Pancreas (tissue), 10 donors: ENCODE measurements around the gene SLC38A9. TPM values are rescaled to one million over a fixed set of nuclear protein-coding genes. Genes with fewer than 3 reads are reported as not detected.

Experiments used
- ATAC-seq, 4 donors: fragments of 200-7000 bp; cut with Tn5 transposase; one replicate each; pipeline versions ENCODE4 v1.8.0 to v1.9.1; 2020; ENCODE audit warnings: mild to moderate bottlenecking in 4 of 4, moderate library complexity in 4 of 4
- DNase-seq, 6 donors: peaks; one replicate each; pipeline ENCODE4 v3.0.0-alpha.2; 2020
- FAIRE-seq: peaks from 2 replicates; lab custom pipeline; 2012; peaks lifted over from hg19 to GRCh38; lab: Jason Lieb, UNC
- H3K27ac ChIP-seq, 4 donors: fragments of 200-600 bp; sonication (generic); 1 replicate in 3 of 4; 2 replicates in 1 of 4; pipeline versions ENCODE4 v1.5.0 to v1.8.0; 2020
- H3K27me3 ChIP-seq, 4 donors: fragments of 200-600 bp; one replicate each; pipeline ENCODE4 v1.8.0; 2021
- H3K36me3 ChIP-seq, 3 donors: fragments of 200-600 bp; sonication (generic) in 1 of 3; one replicate each; pipeline versions ENCODE4 v1.5.0 to v1.8.0; 2020 to 2021
- H3K4me1 ChIP-seq, 3 donors: fragments of 200-600 bp; one replicate each; pipeline ENCODE4 v1.8.0; 2021
- H3K4me3 ChIP-seq, 4 donors: fragments of 200-600 bp; sonication (generic) in 2 of 4; one replicate each; pipeline versions ENCODE4 v1.5.0 to v1.8.0; 2020 to 2021
- H3K9me3 ChIP-seq, 4 donors: fragments of 200-600 bp; one replicate each; pipeline ENCODE4 v1.8.0; 2021
- WGBS, 2 donors: extraction: QIAGEN DNeasy Blood & Tissue Kit; methylation state at CpG; one replicate each; pipeline ENCODE4 v1.1.7; 2013; 5-methylcytosine and 5-hydroxymethylcytosine counted together
- intact Hi-C, 3 donors: fragments of 100-400 bp; cut with DNase I; formaldehyde crosslinking; loops; one replicate each; pipeline versions ENCODE4 v1.11.1 to v1.14.2; 2022
- polyA plus RNA-seq, 2 donors: library from polyadenylated mRNA; stranded (reverse); fragments of 200-250 nt; gene quantifications; one replicate each; pipeline ENCODE4 v1.2.3, GENCODE V29; 2013
- total RNA-seq, 6 donors: library from RNA; stranded (reverse); fragmentation: NEBNext Ultra II Directional in 4 of 6; extraction: Animal tissue kit (Norgen Biotek cat#: 25700) in 4 of 6; gene quantifications; one replicate each; pipeline versions ENCODE4 v1.2.1 to v1.2.4, GENCODE V29; 2021 to 2023
- TF ChIP-seq, protein P1 (sequence below), 4 donors: fragments of 200-600 bp; sonication (generic) in 3 of 4; IDR thresholded peaks; one replicate each; pipeline versions ENCODE4 v1.5.0 to v1.8.0; 2021; ENCODE audit warnings: antibody characterized with exemption in 4 of 4
- donor health status: healthy with polysubstance abuse.
- donor health status: DM: no; HTN: no; CAD: no; lungs with moderate emphysema.
- donor health status: DM: no; HTN: no; CAD: no.
- donor health status: control.
- donor health status: control.
- donor health status: Bipolar disorder and iron deficiency.
- donor health status: DM: yes; HTN: yes; CAD: no.
- donor health status: DM: no; HTN: no; CAD: no.
- donor health status: DM: no; HTN: no; CAD: no.
- donor health status: DM: yes; HTN: yes; CAD: no.

SLC38A9 gene
- total and polyA plus RNA-seq, 8 donors = 9.7 to 27.1 (median 18.7) TPM

DNA sequence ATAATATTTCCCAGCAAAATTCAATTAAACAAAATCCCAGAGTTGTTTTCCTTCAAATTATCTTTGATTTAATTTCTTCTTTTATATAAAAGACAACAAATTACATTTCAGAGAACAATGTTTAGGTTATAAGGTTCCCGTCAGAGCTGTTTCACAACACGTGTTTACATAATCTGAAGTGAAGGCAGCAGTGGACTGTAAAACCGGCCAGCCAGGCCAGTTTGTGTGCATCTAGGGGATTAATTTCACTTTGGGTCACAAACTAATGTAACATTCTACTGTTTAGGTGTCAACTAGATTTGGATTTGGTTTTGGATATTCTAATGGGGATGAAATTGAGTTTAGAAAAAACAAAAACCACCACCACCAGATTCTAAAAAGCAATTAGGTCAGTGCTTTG lies 90.9 kb downstream of the SLC38A9 start:
- peak overlapping the region in 1 of 4 donors; percentile 32 for H3K27ac ChIP-seq
- H3K36me3 ChIP-seq = no peaks in the 10 kb centered on the region
- no peak overlapping the region for H3K4me3 ChIP-seq
- DNase-seq (no peak), ATAC-seq (peak in 3 of 4 donors; percentile 59 to 87 (median 69)), FAIRE-seq (no peak)
- 16 to 18% methylated on average over 3 of the region's 3 CpGs for WGBS, 2 donors
- intact Hi-C loops = no loop called here
- H3K4me1 ChIP-seq = peaks cover 6 to 10% (median 9%) of the 10 kb centered on the region in 3 donors
- no peaks in the 10 kb centered on the region for H3K27me3 ChIP-seq
- TF ChIP-seq, protein P1, sequence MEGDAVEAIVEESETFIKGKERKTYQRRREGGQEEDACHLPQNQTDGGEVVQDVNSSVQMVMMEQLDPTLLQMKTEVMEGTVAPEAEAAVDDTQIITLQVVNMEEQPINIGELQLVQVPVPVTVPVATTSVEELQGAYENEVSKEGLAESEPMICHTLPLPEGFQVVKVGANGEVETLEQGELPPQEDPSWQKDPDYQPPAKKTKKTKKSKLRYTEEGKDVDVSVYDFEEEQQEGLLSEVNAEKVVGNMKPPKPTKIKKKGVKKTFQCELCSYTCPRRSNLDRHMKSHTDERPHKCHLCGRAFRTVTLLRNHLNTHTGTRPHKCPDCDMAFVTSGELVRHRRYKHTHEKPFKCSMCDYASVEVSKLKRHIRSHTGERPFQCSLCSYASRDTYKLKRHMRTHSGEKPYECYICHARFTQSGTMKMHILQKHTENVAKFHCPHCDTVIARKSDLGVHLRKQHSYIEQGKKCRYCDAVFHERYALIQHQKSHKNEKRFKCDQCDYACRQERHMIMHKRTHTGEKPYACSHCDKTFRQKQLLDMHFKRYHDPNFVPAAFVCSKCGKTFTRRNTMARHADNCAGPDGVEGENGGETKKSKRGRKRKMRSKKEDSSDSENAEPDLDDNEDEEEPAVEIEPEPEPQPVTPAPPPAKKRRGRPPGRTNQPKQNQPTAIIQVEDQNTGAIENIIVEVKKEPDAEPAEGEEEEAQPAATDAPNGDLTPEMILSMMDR (IDR thresholded peaks at IDR 0.05) = no peak
- no peaks in the 10 kb centered on the region for H3K9me3 ChIP-seq

DNA sequence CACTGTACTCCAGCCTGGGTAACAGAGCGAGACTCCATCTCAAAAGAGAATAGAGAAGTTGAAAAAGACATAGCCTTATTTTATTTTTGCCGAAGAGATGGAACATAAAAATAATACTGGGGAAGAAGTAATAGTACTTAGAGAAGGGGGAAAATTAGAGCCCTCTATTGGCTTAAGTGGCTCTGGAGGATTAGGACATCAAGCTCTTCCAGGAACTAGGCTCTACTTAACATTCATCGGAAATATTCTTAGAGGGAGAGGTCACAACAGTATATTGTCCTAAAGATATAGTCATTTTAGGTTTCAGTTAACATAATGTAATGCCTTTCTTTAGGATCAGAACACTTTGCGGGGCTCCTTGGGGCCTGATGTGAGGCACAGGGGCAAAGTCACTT lies 91.4 kb downstream of the SLC38A9 start:
- 97 to 98% methylated on average over 4 of the region's 4 CpGs for WGBS, 2 donors
- ATAC-seq = peak in 1 of 4 donors; percentile 22
- DNase-seq = no peak
- TF ChIP-seq, protein P1 (IDR thresholded peaks at IDR 0.05) = no peak
- FAIRE-seq = no peak
- Histone ChIP-seq H3K27ac (peak overlapping the region in 1 of 4 donors; percentile 32), H3K4me1 (peaks cover 6 to 10% (median 9%) of the 10 kb centered on the region in 3 donors), H3K4me3 (no peak overlapping the region), H3K36me3 (no peaks in the 10 kb centered on the region), H3K9me3 (no peaks in the 10 kb centered on the region), H3K27me3 (no peaks in the 10 kb centered on the region)
- intact Hi-C loops = no loop called here

DNA sequence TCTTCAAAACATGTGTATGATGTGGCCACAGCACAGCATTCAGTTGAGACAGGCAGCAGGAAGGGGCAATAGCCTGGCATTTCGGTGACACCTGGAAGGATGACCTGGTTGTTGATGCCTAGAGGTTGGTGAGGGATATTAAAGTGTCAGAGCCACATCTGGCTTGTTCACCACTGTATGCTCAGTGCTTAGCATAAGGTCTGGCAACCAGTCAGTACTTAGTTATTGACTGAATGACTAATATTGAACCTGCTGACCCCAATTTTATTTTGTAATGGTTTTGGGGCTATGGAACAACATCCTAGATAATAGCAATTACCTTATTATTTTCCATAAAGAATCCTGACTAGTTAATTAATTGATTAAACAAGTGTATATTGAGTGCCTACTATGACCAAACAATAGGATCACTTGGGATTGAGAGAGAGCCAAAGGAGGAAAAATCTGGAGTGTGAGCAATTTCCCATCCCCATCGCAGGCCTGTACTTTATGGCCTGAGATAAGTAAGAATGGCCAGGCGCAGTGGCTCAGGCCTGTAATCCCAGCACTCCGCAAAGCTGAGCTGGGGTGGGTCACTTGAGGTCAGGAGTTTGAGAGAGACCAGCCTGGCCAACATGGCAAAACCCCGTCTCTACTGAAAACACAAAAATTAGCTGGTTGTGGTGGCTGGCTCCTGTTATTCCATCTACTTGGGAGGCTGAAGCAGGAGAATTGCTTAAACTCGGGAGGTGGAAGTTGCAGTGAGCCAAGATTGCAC lies 91.9 kb downstream of the SLC38A9 start:
- TF ChIP-seq, protein P1 (IDR thresholded peaks at IDR 0.05) = no peak
- no peak for ATAC-seq
- no peak overlapping the region for H3K4me3 ChIP-seq

GRCh38 chr5:55618318-55618717 lies 93.8 kb downstream of the SLC38A9 start:
- no peaks in the 10 kb centered on the region for H3K9me3 ChIP-seq
- 95% methylated on average over 5 of the region's 5 CpGs for WGBS, 2 donors
- DNase-seq (no peak), FAIRE-seq (no peak), ATAC-seq (no peak)
- H3K4me1 ChIP-seq = peaks cover 6 to 10% (median 9%) of the 10 kb centered on the region in 3 donors
- no peaks in the 10 kb centered on the region for H3K27me3 ChIP-seq
- no peaks in the 10 kb centered on the region for H3K36me3 ChIP-seq
- TF ChIP-seq, protein P1 (IDR thresholded peaks at IDR 0.05) = no peak
- no peak overlapping the region for H3K27ac ChIP-seq
- intact Hi-C loops = no loop called here
- H3K4me3 ChIP-seq = no peak overlapping the region

More for the DNA sequence above, 91.9 kb downstream of the SLC38A9 start:
- no peaks in the 10 kb centered on the region for H3K36me3 ChIP-seq
- no peaks in the 10 kb centered on the region for H3K9me3 ChIP-seq
- peaks cover 6 to 10% (median 9%) of the 10 kb centered on the region in 3 donors for H3K4me1 ChIP-seq
- DNase-seq (no peak), FAIRE-seq (no peak)
- no peaks in the 10 kb centered on the region for H3K27me3 ChIP-seq
- no peak overlapping the region for H3K27ac ChIP-seq
- intact Hi-C loops = no loop called here
- WGBS, 2 donors = 93 to 96% methylated on average over 6 of the region's 6 CpGs
